Measurements from ENCODE around the gene CEP112. TPM values are rescaled to one million over a fixed set of nuclear protein-coding genes. Genes with fewer than 3 reads are reported as not detected.

CEP112 gene
- total and polyA plus RNA-seq, 2 of the 13 experiments (the other 11 are each of a cell fraction or from before 2014, with no cell fraction given): 1.2 to 3.4 TPM

GRCh38 chr17:65628644-65629036 lies 563.3 kb downstream of the CEP112 start:
- CTCF ChIA-PET (ENCODE audit: low intra/inter-chr PET ratio, low total read pairs): no interaction called here
- Histone ChIP-seq H3K9me3 (ENCODE audit: low read length) (no peaks in the 10 kb centered on the region), H3K9ac (ENCODE audit: insufficient read depth, low read depth, low read length) (peak overlapping the region; percentile 19), H3K4me1 (ENCODE audit: insufficient read depth, low read length) (peaks cover 43% of the 10 kb centered on the region), H2AFZ (ENCODE audit: low read length) (no peak overlapping the region), H3K4me2 (ENCODE audit: low read depth, low read length) (peak overlapping the region; percentile 60), H4K20me1 (ENCODE audit: insufficient read depth, low read length) (no peaks in the 10 kb centered on the region), H3K27ac (ENCODE audit: extremely low read length, insufficient read depth, low read length) (peak overlapping the region; percentile 3), H3K27me3 (ENCODE audit: control insufficient read depth in 1 of 2, insufficient read depth in 2 of 2, low read length in 2 of 2) (no peaks in the 10 kb centered on the region), H3K79me2 (ENCODE audit: insufficient read depth, low read length) (no peaks in the 10 kb centered on the region), H3K36me3 (replicated peaks in 1 of 2; ENCODE audit: control insufficient read depth in 1 of 2, insufficient read depth in 2 of 2, low read length in 2 of 2) (no peaks in the 10 kb centered on the region), H3K4me3 (replicated peaks in 1 of 3; ENCODE audit: insufficient read depth in 1 of 3, low read depth in 2 of 3, low read length in 3 of 3) (peak overlapping the region in 1 of 3 experiments; percentile 12; a peak in 1 of 6 replicates)
- DNase-seq (ENCODE audit: low spot score): no peak
- WGBS (ENCODE audit: low lambda C conversion rate): 45% methylated on average over 8 of the region's 8 CpGs
- BruUV-seq (replicated peaks): no TSS peak
- FAIRE-seq: no peak
- intact Hi-C loops (cut with micrococcal nuclease; ENCODE audit: unreplicated experiment) (loop anchor here (2.0 to 5.0 kb wide), 3 partner anchors 40 to 66 kb away; partner anchors contain the start of gene AXIN2), in situ Hi-C loops (cut with HindIII; ENCODE audit: extremely low pct_ligation_motif_present, low pct_unique_long_range_greater_than_20kb) (loop anchor here (5.0 kb wide), 1 partner anchor 66 kb away; the partner anchor contains the start of gene AXIN2)
- ATAC-seq: no peak; the same call in 2 of the 3 replicates
- POLR2A ChIA-PET: interaction anchor here (0.6 to 1.0 kb wide), 3 partner anchors 42 to 65 kb away, joined by 3 read pairs; no protein-coding TSS in a partner anchor
- 0 out of 2 replicates have a peak, but pooled peaks have one; percentile 20 for TF ChIP-seq ZNF710 (CRISPR knock-in tag; IDR thresholded peaks at IDR 0.05; ENCODE audit: borderline replicate concordance)
- no peak for TF ChIP-seq ZBTB3 (CRISPR knock-in tag; IDR thresholded peaks at IDR 0.05; ENCODE audit: borderline replicate concordance, low read depth)
- no peak for TF ChIP-seq ZSCAN12 (CRISPR knock-in tag; IDR thresholded peaks at IDR 0.05)
- TF ChIP-seq CCAR2 (optimal IDR thresholded peaks at IDR 0.05; ENCODE audit: low read depth, low read length): no peak
- TF ChIP-seq ZNF512 (CRISPR knock-in tag; IDR thresholded peaks at IDR 0.05): 0 out of 2 replicates have a peak, but pooled peaks have one; percentile 14
- no peak for TF ChIP-seq ZSCAN20 (CRISPR knock-in tag; IDR thresholded peaks at IDR 0.05; ENCODE audit: borderline replicate concordance)
- no peak for TF ChIP-seq TBL1XR1 (IDR thresholded peaks at IDR 0.05; ENCODE audit: borderline replicate concordance, low read length, partially characterized antibody)
- no peak for TF ChIP-seq ZIK1 (CRISPR knock-in tag; IDR thresholded peaks at IDR 0.05; ENCODE audit: borderline replicate concordance, low read depth)
- TF ChIP-seq ZBTB26 (CRISPR knock-in tag; IDR thresholded peaks at IDR 0.05; ENCODE audit: borderline replicate concordance): peak; percentile 8; the same call in 1 of the 2 replicates
- 0 out of 2 replicates have a peak, but pooled peaks have one; percentile 28 for TF ChIP-seq ZSCAN21 (CRISPR knock-in tag; IDR thresholded peaks at IDR 0.05; ENCODE audit: borderline replicate concordance)
- no peak for TF ChIP-seq ZNF768 (CRISPR knock-in tag; IDR thresholded peaks at IDR 0.05)
- 0 out of 2 replicates have a peak, but pooled peaks have one; percentile 22 for TF ChIP-seq CCDC6 (CRISPR knock-in tag; IDR thresholded peaks at IDR 0.05)
- TF ChIP-seq PAXIP1 (CRISPR knock-in tag; conservative IDR thresholded peaks at IDR 0.05): 0 out of 2 replicates have a peak, but pooled peaks have one; percentile 41
- peak; percentile 33; the same call in 1 of the 2 replicates for TF ChIP-seq YEATS2 (CRISPR knock-in tag; IDR thresholded peaks at IDR 0.05; ENCODE audit: borderline replicate concordance)

Data from HepG2 (cell line).